Stomach (tissue), 4 donors: ENCODE data around the gene CSMD2.

Experiments used
- CTCF ChIP-seq, 7 experiments: fragments of 450-650 bp in 4 of 7; fragments of 200-600 bp in 3 of 7; sonication (generic) in 3 of 7; IDR thresholded peaks; one replicate each; pipeline ENCODE4 v1.5.1; 2016 to 2019; ENCODE audit warnings: antibody characterized with exemption in 7 of 7, control low read depth in 2 of 7, mild to moderate bottlenecking in 1 of 7
- EP300 ChIP-seq: sonication (generic); formaldehyde crosslinking; IDR thresholded peaks from one replicate; pipeline ENCODE4 v1.6.1; 2017; ENCODE audit warnings: antibody characterized with exemption

GRCh38 chr1:33825506-33825905, 339.5 kb downstream of the CSMD2 start:
- TF ChIP-seq EP300 (no peak), CTCF (IDR thresholded peaks at IDR 0.05) (no peak)
